K562 (cell line): ENCODE measurements around the gene ERF. TPM values are rescaled to one million over a fixed set of nuclear protein-coding genes. Genes with fewer than 3 reads are reported as not detected.
A peak's percentile ranks its signal among the peaks of the same experiment; 100 is the strongest.

Experiments used
- CBX3 ChIP-seq, 2 experiments: IDR thresholded peaks; 1 replicate in 1 of 2; 2 replicates in 1 of 2; pipeline ENCODE4 v1.6.1; 2012; ENCODE audit warnings: inconsistent platforms in 2 of 2, low read length in 2 of 2, borderline replicate concordance in 1 of 2, control low read depth in 1 of 2
- HINFP ChIP-seq: fragments of 450-650 bp; conservative IDR thresholded peaks from 2 replicates; pipeline ENCODE4 v1.6.1; 2016; ENCODE audit warnings: missing genetic modification characterization, low read depth, mild to moderate bottlenecking, control low read depth, missing compliant biosample characterization
- MAZ ChIP-seq, 2 experiments: fragments of 450-650 bp in 1 of 2; sonication (generic) in 1 of 2; formaldehyde crosslinking; IDR thresholded peaks in 1 of 2; conservative IDR thresholded peaks in 1 of 2; 2 replicates each; pipeline versions ENCODE4 v1.4.0 to v1.5.0; 2020; ENCODE audit warnings: mild to moderate bottlenecking in 1 of 2, missing genetic modification reagents in 1 of 2
- MCM7 ChIP-seq, 2 experiments: fragments of 450-650 bp; IDR thresholded peaks; 2 replicates each; pipeline ENCODE4 v1.6.1; 2016 to 2018
- SMC3 ChIP-seq: conservative IDR thresholded peaks from 2 replicates; pipeline ENCODE4 v1.6.1; 2011; ENCODE audit warnings: low read depth, low read length, improper control_type of control experiment; ENCODE audit not compliant: insufficient read depth
- ZBED1 ChIP-seq: IDR thresholded peaks from 2 replicates; pipeline ENCODE4 v1.6.1; 2014
- ZHX1 ChIP-seq: fragments of 150-350 bp; conservative IDR thresholded peaks from 2 replicates; pipeline ENCODE4 v1.6.1; 2014; ENCODE audit warnings: low read length
- ZKSCAN1 ChIP-seq: fragments of 150-350 bp; IDR thresholded peaks from 2 replicates; pipeline ENCODE4 v1.6.1; 2016; ENCODE audit warnings: low read depth, low read length
- ZSCAN29 ChIP-seq: fragments of 450-650 bp; IDR thresholded peaks from 2 replicates; pipeline ENCODE4 v1.6.1; 2017
- polyA plus RNA-seq, 8 experiments: library from polyadenylated mRNA; depleted of rRNA in 4 of 8; stranded (reverse) in 5 of 8; unstranded in 3 of 8; fragments of >200 nt; fragmentation: Nextera tagmentation in 2 of 8; fragmentation: Illumina TruSeq in 1 of 8; extraction: Ambion mirVana in 2 of 8; extraction: Trizol in 1 of 8; gene quantifications; 2 replicates each; pipeline versions ENCODE4 v1.2.1 to v1.2.3, GENCODE V29; 2011 to 2014; ENCODE audit warnings: inconsistent platforms in 1 of 8, missing spikeins in 1 of 8
- total RNA-seq, 7 experiments: library from RNA; depleted of rRNA in 6 of 7; stranded (reverse); fragments of >200 nt in 6 of 7; fragmentation: Illumina TruSeq in 2 of 7; extraction: Trizol in 2 of 7; gene quantifications; 2 replicates each; pipeline versions ENCODE4 v1.2.1 to v1.2.3, GENCODE V29; 2011 to 2021; ENCODE audit warnings: low replicate concordance in 1 of 7
- TF ChIP-seq, protein P1 (sequence below), 2 experiments: fragments of 450-650 bp; formaldehyde crosslinking in 1 of 2; IDR thresholded peaks; 2 replicates each; pipeline versions ENCODE4 v1.4.0 to v1.6.1; 2014 to 2020; ENCODE audit warnings: mild to moderate bottlenecking in 2 of 2, borderline replicate concordance in 1 of 2, low read depth in 1 of 2
- TF ChIP-seq, protein P2 (sequence below): IDR thresholded peaks from 2 replicates; pipeline ENCODE4 v1.6.1; 2016; ENCODE audit warnings: missing genetic modification characterization, missing compliant biosample characterization

The ERF gene
- total and polyA plus RNA-seq, 9 of the 15 experiments (the other 6 are each of a cell fraction or from before 2014, with no cell fraction given): 0.03 to 75.4 (median 27.0) TPM

DNA sequence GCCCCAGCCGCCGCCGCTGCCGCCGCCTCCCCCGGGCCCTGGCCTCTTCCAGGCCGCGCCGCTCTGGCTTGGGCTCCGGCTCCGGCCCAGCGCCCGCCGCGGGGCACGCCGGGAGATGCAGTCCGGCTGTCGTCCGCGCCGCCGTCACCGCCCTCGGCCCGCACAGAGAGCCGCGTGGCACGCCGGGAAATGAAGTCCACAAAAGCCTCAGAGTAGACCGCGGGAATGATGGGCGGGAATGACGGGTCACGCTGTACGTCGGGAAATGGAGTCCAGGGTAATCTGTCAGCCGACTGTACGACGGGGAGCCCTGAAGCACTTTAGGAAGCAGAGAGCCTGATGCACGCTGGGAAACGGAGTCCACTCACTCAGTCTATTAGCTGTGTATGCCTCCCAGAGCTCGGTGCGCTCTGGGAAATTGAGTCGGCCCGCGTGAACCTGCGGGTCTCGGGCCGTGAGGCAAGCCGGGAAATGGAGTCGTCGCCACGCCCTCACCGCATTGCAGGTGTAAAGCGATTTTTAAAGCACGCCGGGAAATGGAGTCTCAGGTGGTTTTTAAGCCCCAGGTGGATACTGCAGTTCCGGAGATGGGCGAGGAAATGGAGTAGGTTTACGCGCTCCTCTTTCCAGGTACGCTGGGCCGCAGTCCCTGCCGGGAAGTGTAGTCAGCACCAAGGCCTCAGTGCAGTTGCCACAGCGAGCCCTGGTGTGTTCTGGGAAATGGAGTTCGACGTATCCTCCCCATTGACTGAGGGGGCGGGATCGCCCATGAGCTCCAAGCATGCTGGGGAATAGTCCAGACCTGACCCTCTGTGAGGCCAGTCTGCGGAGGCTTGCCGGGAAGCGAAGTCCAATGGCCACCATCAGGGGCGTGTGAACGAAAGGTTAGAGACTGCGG is 12.2 kb downstream of the ERF start, which contains the start of gene GSK3A (continued):
- TF ChIP-seq CBX3 (IDR thresholded peaks at IDR 0.05; ENCODE audit: borderline replicate concordance in 1 of 2, low read length in 2 of 2) (peak in 1 of 2 experiments; percentile 7; a peak in 1 of 3 replicates), ZSCAN29 (no peak), MAZ (CRISPR knock-in tag; conservative IDR thresholded peaks at IDR 0.05 in 1 of 2, IDR thresholded peaks at IDR 0.05 in 1 of 2) (peak; percentile 63 to 78; a peak in 3 of 4 replicates), ZHX1 (no peak), ZKSCAN1 (peak; percentile 48; the same call in 1 of the 2 replicates), SMC3 (no peak; the same call in 1 of the 2 replicates), HINFP (tag) (no peak), MCM7 (IDR thresholded peaks at IDR 0.05) (no peak), ZBED1 (peak; percentile 36; the same call in 1 of the 2 replicates)
- TF ChIP-seq, protein P1, sequence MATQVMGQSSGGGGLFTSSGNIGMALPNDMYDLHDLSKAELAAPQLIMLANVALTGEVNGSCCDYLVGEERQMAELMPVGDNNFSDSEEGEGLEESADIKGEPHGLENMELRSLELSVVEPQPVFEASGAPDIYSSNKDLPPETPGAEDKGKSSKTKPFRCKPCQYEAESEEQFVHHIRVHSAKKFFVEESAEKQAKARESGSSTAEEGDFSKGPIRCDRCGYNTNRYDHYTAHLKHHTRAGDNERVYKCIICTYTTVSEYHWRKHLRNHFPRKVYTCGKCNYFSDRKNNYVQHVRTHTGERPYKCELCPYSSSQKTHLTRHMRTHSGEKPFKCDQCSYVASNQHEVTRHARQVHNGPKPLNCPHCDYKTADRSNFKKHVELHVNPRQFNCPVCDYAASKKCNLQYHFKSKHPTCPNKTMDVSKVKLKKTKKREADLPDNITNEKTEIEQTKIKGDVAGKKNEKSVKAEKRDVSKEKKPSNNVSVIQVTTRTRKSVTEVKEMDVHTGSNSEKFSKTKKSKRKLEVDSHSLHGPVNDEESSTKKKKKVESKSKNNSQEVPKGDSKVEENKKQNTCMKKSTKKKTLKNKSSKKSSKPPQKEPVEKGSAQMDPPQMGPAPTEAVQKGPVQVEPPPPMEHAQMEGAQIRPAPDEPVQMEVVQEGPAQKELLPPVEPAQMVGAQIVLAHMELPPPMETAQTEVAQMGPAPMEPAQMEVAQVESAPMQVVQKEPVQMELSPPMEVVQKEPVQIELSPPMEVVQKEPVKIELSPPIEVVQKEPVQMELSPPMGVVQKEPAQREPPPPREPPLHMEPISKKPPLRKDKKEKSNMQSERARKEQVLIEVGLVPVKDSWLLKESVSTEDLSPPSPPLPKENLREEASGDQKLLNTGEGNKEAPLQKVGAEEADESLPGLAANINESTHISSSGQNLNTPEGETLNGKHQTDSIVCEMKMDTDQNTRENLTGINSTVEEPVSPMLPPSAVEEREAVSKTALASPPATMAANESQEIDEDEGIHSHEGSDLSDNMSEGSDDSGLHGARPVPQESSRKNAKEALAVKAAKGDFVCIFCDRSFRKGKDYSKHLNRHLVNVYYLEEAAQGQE (IDR thresholded peaks at IDR 0.05; ENCODE audit: borderline replicate concordance): no peak; the same call in 1 of the 2 replicates
- TF ChIP-seq, protein P1 (CRISPR knock-in tag; IDR thresholded peaks at IDR 0.05; ENCODE audit: low read depth): peak; percentile 11; the same call in 1 of the 2 replicates
- TF ChIP-seq, protein P2, sequence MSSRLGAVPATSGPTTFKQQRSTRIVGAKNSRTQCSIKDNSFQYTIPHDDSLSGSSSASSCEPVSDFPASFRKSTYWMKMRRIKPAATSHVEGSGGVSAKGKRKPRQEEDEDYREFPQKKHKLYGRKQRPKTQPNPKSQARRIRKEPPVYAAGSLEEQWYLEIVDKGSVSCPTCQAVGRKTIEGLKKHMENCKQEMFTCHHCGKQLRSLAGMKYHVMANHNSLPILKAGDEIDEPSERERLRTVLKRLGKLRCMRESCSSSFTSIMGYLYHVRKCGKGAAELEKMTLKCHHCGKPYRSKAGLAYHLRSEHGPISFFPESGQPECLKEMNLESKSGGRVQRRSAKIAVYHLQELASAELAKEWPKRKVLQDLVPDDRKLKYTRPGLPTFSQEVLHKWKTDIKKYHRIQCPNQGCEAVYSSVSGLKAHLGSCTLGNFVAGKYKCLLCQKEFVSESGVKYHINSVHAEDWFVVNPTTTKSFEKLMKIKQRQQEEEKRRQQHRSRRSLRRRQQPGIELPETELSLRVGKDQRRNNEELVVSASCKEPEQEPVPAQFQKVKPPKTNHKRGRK (tag): no peak
